D721Med (cell line): Measurements from ENCODE around the gene CYP4F11.
"Not testable (repeated sequence)": the region's sequence is repeated elsewhere in the genome, so short reads cannot be mapped to it uniquely, and the experiment has no call there.

Experiments
- DNase-seq: peaks from one replicate; pipeline ENCODE4 v3.0.0; 2011; ENCODE audit warnings: low spot score; ENCODE audit not compliant: insufficient read length
- FAIRE-seq: peaks from 2 replicates; lab custom pipeline; 2011; peaks lifted over from hg19 to GRCh38; lab: Jason Lieb, UNC
- TF ChIP-seq, protein P1 (sequence below): IDR thresholded peaks from 2 replicates; pipeline ENCODE4 v1.5.1; 2012; ENCODE audit warnings: mild to moderate bottlenecking, control low read depth; ENCODE audit not compliant: insufficient read depth; ENCODE audit errors: missing control alignments

CYP4F11 gene

DNA sequence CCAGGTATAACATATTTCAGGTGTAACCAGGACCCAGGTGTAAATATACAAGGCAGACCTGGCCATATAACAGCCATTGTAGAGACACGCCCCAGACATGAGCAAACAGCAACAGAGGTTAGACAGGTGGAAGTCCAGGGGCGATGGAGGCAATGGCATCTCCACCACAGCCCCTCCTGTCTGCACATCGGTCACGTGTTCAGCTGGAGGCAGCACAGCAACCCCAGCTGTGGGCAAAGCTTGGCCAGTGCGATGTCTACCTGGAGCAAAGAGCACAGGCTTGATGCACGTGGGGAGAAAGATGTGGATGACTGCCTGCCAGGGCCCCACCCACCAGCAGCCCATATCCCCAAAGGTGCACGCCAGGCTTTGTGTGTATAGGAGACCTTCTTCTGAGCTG lies 40.9 kb downstream of the CYP4F11 start:
- no peak for FAIRE-seq
- TF ChIP-seq, protein P1, sequence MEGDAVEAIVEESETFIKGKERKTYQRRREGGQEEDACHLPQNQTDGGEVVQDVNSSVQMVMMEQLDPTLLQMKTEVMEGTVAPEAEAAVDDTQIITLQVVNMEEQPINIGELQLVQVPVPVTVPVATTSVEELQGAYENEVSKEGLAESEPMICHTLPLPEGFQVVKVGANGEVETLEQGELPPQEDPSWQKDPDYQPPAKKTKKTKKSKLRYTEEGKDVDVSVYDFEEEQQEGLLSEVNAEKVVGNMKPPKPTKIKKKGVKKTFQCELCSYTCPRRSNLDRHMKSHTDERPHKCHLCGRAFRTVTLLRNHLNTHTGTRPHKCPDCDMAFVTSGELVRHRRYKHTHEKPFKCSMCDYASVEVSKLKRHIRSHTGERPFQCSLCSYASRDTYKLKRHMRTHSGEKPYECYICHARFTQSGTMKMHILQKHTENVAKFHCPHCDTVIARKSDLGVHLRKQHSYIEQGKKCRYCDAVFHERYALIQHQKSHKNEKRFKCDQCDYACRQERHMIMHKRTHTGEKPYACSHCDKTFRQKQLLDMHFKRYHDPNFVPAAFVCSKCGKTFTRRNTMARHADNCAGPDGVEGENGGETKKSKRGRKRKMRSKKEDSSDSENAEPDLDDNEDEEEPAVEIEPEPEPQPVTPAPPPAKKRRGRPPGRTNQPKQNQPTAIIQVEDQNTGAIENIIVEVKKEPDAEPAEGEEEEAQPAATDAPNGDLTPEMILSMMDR = no peak
- DNase-seq = no peak

- DNase-seq = no peak
- FAIRE-seq = no peak
- TF ChIP-seq, protein P1 = no peak
Observed at GRCh38 chr19:15892012-15892411, 42.3 kb downstream of the CYP4F11 start.

GRCh38 chr19:15891434-15891833 lies 42.9 kb downstream of the CYP4F11 start:
- no peak for DNase-seq
- TF ChIP-seq, protein P1 = no peak

DNA sequence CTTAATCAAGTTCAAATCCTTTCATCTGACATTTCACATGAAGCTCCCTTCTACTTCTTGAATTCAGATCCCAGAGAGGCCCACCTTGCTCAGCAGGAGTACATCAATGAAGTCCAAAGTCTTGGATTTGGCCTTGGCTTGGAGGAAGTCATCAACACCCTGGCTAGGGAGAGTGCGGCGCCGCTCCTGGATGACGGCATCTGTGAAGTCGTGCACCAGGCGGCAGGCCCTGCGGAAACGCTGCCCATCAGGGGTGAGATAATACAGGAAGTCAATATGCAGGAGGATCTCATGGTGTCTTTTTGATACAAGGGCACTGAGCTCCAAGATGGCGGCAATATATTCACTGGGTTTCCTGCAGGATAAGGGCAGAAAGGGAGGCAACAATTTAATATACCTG lies 45.0 kb downstream of the CYP4F11 start:
- not testable (repeated sequence) for DNase-seq, FAIRE-seq

More at GRCh38 chr19:15891434-15891833, 42.9 kb downstream of the CYP4F11 start:
- no peak for FAIRE-seq

- TF ChIP-seq, protein P1 = no peak
- FAIRE-seq (no peak), DNase-seq (no peak)
Observed at GRCh38 chr19:15885919-15886318, 48.4 kb downstream of the CYP4F11 start.

GRCh38 chr19:15885167-15885566 lies 49.2 kb downstream of the CYP4F11 start:
- DNase-seq (no peak), FAIRE-seq (no peak)
- TF ChIP-seq, protein P1 = no peak

- DNase-seq, FAIRE-seq: not testable (repeated sequence)
Observed at GRCh38 chr19:15883329-15883728, 51.0 kb downstream of the CYP4F11 start.

GRCh38 chr19:15874821-15875474 lies 59.4 kb downstream of the CYP4F11 start:
- no peak for FAIRE-seq
- DNase-seq = no peak
- TF ChIP-seq, protein P1 = no peak

GRCh38 chr19:15873771-15874170 lies 60.6 kb downstream of the CYP4F11 start:
- DNase-seq, FAIRE-seq: not testable (repeated sequence)
